Colonic mucosa (tissue), 4 donors: ENCODE data around the gene ADAP1. TPM values are rescaled to one million over a fixed set of nuclear protein-coding genes. Genes with fewer than 3 reads are reported as not detected.
"Not testable (repeated sequence)": the region's sequence is repeated elsewhere in the genome, so short reads cannot be mapped to it uniquely, and the experiment has no call there.

ENCODE experiments used
- DNase-seq: peaks from one replicate; pipeline ENCODE4 v3.0.0-alpha.2; 2020
- H3K27ac ChIP-seq: fragments of 200-600 bp; one replicate; pipeline ENCODE4 v1.8.0; 2021
- H3K27me3 ChIP-seq: fragments of 200-600 bp; one replicate; pipeline ENCODE4 v1.8.0; 2021
- H3K36me3 ChIP-seq: fragments of 200-600 bp; one replicate; pipeline ENCODE4 v1.8.0; 2021
- H3K4me1 ChIP-seq: fragments of 200-600 bp; one replicate; pipeline ENCODE4 v1.8.0; 2021; ENCODE audit warnings: mild to moderate bottlenecking
- H3K4me3 ChIP-seq: fragments of 200-600 bp; one replicate; pipeline ENCODE4 v1.8.0; 2021
- H3K9ac ChIP-seq, 2 donors: one replicate each; pipeline ENCODE4 v1.7.0; 2013; ENCODE audit warnings: control low read depth in 2 of 2, low read depth in 2 of 2, low read length in 2 of 2
- H3K9me3 ChIP-seq: fragments of 200-600 bp; one replicate; pipeline ENCODE4 v1.8.0; 2021
- intact Hi-C: fragments of 100-400 bp; cut with DNase I; formaldehyde crosslinking; loops from one replicate; pipeline ENCODE4 v1.14.1; 2022
- total RNA-seq, 2 donors: library from RNA; stranded (reverse); fragmentation: NEBNext Ultra II Directional in 1 of 2; extraction: Animal tissue kit (Norgen Biotek cat#: 25700) in 1 of 2; gene quantifications; one replicate each; pipeline ENCODE4 v1.2.1, GENCODE V29; 2021
- TF ChIP-seq, protein P1 (sequence below): fragments of 200-600 bp; IDR thresholded peaks from one replicate; pipeline ENCODE4 v1.8.0; 2022; ENCODE audit warnings: antibody characterized with exemption, mild to moderate bottlenecking
- donor health status: healthy.
- donor health status: DM: no; HTN: no; CAD: no.
- donor health status: DM: no; HTN: no; CAD: no.

The ADAP1 gene
- total RNA-seq, 2 donors from 2014 or later = 107 to 201 TPM

DNA sequence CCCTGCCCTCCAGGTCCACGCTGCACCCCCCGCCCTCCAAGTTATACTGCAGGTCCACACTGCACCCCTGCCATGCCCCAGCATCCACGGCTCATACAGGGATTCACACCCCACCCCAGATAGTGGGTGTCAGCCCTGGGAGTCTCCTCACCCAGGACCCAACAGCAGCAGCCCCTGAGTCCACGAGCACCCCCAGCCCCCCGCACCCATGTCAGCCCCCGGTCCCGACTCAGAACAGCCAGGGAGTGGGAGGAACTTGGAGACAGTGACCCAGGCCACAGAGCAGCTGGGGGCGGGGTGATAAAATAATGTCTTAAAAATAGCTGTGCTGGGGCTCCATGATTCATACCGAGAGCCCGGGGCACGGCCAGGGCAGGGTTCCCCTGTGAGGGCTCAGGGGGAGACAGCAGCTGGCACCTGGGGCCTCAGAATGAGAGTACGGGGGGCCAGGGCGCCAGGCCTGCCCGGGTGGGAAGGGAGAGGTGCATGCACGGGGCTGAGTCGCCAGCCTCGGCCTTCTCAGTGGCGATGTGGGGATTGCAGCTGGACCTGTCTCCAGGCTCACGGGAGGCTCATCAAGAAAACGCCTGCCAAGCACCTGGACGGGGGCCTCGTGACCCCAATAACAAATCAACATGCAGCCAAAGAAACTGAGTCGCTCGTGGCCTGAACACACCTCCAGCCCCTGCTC is 29.8 kb downstream of the ADAP1 start:
- peaks cover 45% of the 10 kb centered on the region for H3K4me1 ChIP-seq
- H3K4me3 ChIP-seq = no peak overlapping the region

DNA sequence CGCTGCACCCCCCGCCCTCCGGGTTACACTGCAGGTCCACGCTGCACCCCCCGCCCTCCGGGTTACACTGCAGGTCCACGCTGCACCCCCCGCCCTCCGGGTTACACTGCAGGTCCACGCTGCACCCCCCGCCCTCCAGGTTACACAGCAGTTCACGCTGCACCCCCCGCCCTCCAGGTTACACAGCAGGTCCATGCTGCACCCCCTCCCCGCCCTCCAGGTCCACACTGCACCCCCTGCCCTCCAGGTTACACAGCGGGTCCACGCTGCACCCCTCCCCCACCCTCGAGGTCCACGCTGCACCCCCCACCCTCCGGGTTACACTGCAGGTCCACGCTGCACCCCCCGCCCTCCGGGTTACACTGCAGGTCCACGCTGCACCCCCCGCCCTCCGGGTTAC is 30.4 kb downstream of the ADAP1 start:
- H3K4me1 ChIP-seq = peaks cover 45% of the 10 kb centered on the region
- H3K27ac ChIP-seq = peak overlapping the region; percentile 97
- not testable (repeated sequence) for H3K4me3 ChIP-seq

More for the DNA sequence above, 29.8 kb downstream of the ADAP1 start:
- peak; percentile 59 for DNase-seq
- Histone ChIP-seq H3K27ac (peak overlapping the region; percentile 38), H3K9ac (peak overlapping the region; percentile 30 to 47), H3K9me3 (no peaks in the 10 kb centered on the region), H3K36me3 (no peaks in the 10 kb centered on the region), H3K27me3 (no peaks in the 10 kb centered on the region)
- intact Hi-C loops = no loop called here
- TF ChIP-seq, protein P1, sequence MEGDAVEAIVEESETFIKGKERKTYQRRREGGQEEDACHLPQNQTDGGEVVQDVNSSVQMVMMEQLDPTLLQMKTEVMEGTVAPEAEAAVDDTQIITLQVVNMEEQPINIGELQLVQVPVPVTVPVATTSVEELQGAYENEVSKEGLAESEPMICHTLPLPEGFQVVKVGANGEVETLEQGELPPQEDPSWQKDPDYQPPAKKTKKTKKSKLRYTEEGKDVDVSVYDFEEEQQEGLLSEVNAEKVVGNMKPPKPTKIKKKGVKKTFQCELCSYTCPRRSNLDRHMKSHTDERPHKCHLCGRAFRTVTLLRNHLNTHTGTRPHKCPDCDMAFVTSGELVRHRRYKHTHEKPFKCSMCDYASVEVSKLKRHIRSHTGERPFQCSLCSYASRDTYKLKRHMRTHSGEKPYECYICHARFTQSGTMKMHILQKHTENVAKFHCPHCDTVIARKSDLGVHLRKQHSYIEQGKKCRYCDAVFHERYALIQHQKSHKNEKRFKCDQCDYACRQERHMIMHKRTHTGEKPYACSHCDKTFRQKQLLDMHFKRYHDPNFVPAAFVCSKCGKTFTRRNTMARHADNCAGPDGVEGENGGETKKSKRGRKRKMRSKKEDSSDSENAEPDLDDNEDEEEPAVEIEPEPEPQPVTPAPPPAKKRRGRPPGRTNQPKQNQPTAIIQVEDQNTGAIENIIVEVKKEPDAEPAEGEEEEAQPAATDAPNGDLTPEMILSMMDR = no peak

DNA sequence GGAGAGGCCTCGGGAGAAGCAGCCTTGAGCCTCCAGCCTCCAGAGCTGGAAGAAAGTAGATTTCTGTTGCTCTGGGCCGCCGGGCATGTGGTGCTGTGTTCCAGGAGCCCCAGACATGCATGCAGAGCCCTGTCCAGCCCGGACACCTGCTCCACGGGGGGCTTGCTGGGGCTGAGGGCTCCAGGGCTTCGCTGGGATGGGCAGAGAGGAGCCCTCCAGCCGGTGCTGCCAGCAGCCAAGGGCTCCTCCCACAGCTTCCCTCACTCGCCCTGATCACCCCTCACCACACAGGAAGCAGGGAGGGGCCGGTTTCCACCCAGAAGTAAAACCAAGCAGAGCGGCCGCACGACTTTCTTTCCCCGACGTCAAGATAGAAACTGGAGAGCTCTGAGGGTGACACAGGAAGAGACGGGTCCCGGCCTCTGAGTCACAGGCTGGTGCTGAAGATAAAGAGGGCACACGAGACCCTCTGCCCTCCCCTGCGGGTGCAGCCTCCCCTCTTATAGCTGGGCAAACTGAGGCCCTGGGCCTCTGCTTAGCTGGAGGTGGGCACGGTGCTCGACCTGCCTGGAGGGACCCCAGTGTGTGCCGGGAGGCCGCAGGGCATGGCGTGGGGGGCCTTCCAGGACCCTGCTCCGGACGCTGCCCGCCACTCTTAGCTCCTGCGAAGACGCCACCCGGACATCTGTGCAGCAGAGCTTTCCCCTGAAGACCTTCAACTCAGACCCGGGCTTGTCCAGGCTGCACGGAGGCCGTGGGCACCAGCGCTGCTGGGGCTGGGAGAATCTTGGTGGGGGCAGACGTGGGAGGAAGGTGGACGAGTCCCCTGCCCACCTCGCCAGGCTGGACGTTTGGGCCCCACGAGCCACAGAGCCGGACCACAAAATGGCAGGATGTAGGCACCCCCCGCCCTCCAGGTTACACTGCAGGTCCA is 31.1 kb downstream of the ADAP1 start:
- DNase-seq = peak; percentile 94
- intact Hi-C loops = no loop called here
- Histone ChIP-seq H3K4me3 (peak overlapping the region; percentile 15), H3K9ac (peak overlapping the region; percentile 76 to 80), H3K27ac (peak overlapping the region; percentile 97), H3K9me3 (no peaks in the 10 kb centered on the region), H3K36me3 (no peaks in the 10 kb centered on the region), H3K27me3 (no peaks in the 10 kb centered on the region), H3K4me1 (peaks cover 45% of the 10 kb centered on the region)
- TF ChIP-seq, protein P1 = no peak

More for the DNA sequence above, 30.4 kb downstream of the ADAP1 start:
- DNase-seq, H3K9me3 ChIP-seq, H3K36me3 ChIP-seq, intact Hi-C loops, H3K27me3 ChIP-seq: not testable (repeated sequence)
- H3K9ac ChIP-seq = peak overlapping the region in 1 of 2 donors; percentile 80

DNA sequence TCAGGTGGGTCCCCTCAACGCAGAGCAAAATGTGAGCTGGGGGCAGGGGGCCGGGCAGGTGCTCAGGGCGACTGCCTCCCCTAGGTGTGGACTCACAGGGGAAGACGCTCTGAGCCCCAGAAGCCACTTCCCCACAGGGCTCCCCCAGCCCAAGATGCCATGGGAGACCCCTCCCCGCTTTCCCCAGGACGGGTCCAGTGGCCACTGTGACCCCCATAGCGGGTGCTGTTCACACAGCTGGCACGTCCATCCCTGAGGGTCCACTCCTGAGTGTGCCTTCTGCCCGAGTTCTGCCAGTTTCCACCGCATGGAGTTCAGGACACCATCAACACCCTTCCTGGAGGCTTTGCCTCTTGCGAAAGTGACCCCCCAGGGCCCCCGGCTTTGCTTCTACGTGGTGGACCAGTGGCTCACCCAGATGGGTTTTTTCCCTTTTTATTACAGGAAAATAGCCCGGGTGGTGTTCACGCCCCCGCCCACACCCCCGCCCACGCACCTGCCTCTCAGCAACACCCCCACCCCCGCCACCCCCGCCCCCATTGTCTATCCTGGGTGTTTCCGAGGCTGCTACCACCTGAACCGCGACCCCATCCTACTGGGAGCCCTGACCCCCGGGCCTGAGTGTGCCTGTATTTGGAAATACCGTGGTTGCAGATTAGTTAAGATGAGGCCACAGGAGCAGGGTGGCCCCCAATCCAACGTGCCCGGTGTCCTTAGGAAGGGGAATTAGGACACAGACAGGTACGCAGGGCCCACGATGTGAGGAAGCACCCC is 32.0 kb downstream of the ADAP1 start:
- Histone ChIP-seq H3K36me3 (no peaks in the 10 kb centered on the region), H3K4me1 (peaks cover 45% of the 10 kb centered on the region), H3K9ac (peak overlapping the region; percentile 76 to 81), H3K4me3 (peak overlapping the region; percentile 15), H3K9me3 (no peaks in the 10 kb centered on the region), H3K27ac (peak overlapping the region; percentile 97), H3K27me3 (no peaks in the 10 kb centered on the region)
- TF ChIP-seq, protein P1 = no peak
- no peak for DNase-seq
- intact Hi-C loops = no loop called here

DNA sequence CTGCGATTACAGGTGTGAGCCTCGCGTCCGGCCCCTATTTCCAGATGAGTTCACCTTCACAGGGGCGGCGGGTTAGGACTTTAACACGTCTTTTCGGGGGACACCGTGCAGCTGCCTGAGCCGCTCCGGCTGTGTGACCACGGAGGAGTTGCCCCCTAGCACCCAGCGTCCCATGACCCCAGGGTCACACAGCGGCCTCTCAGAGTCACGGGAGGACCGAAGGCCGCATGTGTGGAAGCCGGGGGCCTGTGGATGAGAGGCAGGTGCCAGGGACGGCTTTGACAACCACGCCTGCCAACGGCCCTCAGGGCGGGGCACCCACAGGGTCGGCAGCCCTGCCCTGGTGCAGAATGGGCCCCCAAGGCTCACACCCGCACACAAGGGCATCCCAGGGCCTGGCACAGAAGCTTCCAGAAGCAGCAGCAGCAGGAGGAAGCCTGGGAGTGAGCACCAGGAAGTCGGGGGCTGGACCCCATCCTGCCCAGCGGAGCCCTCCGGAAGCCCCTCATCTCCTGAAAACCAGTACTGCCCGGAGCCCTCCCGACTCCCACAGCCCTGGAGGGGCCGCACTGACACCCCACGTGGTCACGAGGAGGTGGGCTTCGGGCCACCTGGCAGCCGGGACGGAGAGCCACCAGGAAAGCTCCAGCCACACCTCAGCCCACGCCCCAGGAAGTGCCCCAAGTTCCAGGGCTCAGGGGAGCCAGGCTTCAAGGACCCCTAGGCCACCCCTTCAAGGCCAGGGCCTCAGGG is 32.7 kb downstream of the ADAP1 start:
- Histone ChIP-seq H3K4me1 (peaks cover 40% of the 10 kb centered on the region), H3K9me3 (no peaks in the 10 kb centered on the region), H3K4me3 (no peak overlapping the region), H3K27ac (peak overlapping the region; percentile 32), H3K27me3 (no peaks in the 10 kb centered on the region), H3K9ac (peak overlapping the region; percentile 56 to 81), H3K36me3 (no peaks in the 10 kb centered on the region)
- intact Hi-C loops = no loop called here
- DNase-seq = peak; percentile 69
- TF ChIP-seq, protein P1 = no peak
